Measurements from ENCODE around the gene TTC4. TPM values are rescaled to one million over a fixed set of nuclear protein-coding genes. Genes with fewer than 3 reads are reported as not detected.

The TTC4 gene
- total RNA-seq, 1 experiment from 2014 or later = 30.8 TPM

- no peak overlapping the region for H3K14ac ChIP-seq (ENCODE audit: insufficient read depth, low read length)
- H2BK5ac ChIP-seq (ENCODE audit: insufficient read length, low read length) = no peak overlapping the region
- H3K36me3 Mint-ChIP-seq (ENCODE audit: insufficient read depth in 1 of 3, low read depth in 3 of 3) = peaks cover 24 to 76% (median 70%) of the 10 kb centered on the region in 3 experiments; a peak in 6 of 7 replicates
- H3K23me2 ChIP-seq (ENCODE audit: insufficient read length, low read depth, low read length, poor library complexity, severe bottlenecking) = no peaks in the 10 kb centered on the region
- WGBS (ENCODE audit: extremely low coverage, insufficient read length, low lambda C conversion rate) = no CpG with 5 or more reads among the region's 6 CpGs
- no peak overlapping the region for H3K27ac Mint-ChIP-seq
- H3K27me3 ChIP-seq (ENCODE audit: insufficient read depth, low read length) = no peaks in the 10 kb centered on the region
- H3K79me2 ChIP-seq (ENCODE audit: insufficient read depth, low read length) = no peaks in the 10 kb centered on the region
- no peak overlapping the region for H2AFZ ChIP-seq (ENCODE audit: low read length)
- no peak overlapping the region for H3K4ac ChIP-seq (ENCODE audit: low read depth, low read length)
- no peaks in the 10 kb centered on the region for H3K9me3 ChIP-seq (ENCODE audit: control insufficient read depth, low read depth, low read length)
- no peak overlapping the region for H2BK12ac ChIP-seq (ENCODE audit: insufficient read length, low read depth, low read length)
- H3K27ac ChIP-seq (ENCODE audit: insufficient read length, low read depth, low read length) = no peak overlapping the region
- H3K18ac ChIP-seq (ENCODE audit: insufficient read length, low read depth, low read length) = no peak overlapping the region
- no peak overlapping the region for H4K91ac ChIP-seq (ENCODE audit: insufficient read length, low read depth, low read length)
- H3K79me1 ChIP-seq (ENCODE audit: insufficient read depth, low read depth, low read length, poor library complexity, severe bottlenecking) = no peaks in the 10 kb centered on the region
- H3K27me3 Mint-ChIP-seq (ENCODE audit: low read depth) = no peaks in the 10 kb centered on the region
- H3T11ph ChIP-seq (ENCODE audit: low read length) = no peak overlapping the region
- TF ChIP-seq, protein P1, sequence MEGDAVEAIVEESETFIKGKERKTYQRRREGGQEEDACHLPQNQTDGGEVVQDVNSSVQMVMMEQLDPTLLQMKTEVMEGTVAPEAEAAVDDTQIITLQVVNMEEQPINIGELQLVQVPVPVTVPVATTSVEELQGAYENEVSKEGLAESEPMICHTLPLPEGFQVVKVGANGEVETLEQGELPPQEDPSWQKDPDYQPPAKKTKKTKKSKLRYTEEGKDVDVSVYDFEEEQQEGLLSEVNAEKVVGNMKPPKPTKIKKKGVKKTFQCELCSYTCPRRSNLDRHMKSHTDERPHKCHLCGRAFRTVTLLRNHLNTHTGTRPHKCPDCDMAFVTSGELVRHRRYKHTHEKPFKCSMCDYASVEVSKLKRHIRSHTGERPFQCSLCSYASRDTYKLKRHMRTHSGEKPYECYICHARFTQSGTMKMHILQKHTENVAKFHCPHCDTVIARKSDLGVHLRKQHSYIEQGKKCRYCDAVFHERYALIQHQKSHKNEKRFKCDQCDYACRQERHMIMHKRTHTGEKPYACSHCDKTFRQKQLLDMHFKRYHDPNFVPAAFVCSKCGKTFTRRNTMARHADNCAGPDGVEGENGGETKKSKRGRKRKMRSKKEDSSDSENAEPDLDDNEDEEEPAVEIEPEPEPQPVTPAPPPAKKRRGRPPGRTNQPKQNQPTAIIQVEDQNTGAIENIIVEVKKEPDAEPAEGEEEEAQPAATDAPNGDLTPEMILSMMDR (conservative IDR thresholded peaks at IDR 0.05) = no peak
- no peak overlapping the region for H3K4me2 ChIP-seq (ENCODE audit: insufficient read depth, insufficient read length, low read length)
- H3K4me3 Mint-ChIP-seq = no peak overlapping the region
- H3K4me1 ChIP-seq (ENCODE audit: insufficient read depth, low read length) = no peaks in the 10 kb centered on the region
- H4K8ac ChIP-seq (replicated peaks; ENCODE audit: insufficient read length, low read depth, low read length) = no peak overlapping the region
- no peaks in the 10 kb centered on the region for H3K4me1 Mint-ChIP-seq
- H2BK15ac ChIP-seq (ENCODE audit: low read depth, low read length) = no peak overlapping the region
- no peak overlapping the region for H3K56ac ChIP-seq (ENCODE audit: insufficient read length, low read depth, low read length)
- no peak for DNase-seq
- no peaks in the 10 kb centered on the region for H3K9me3 Mint-ChIP-seq
- H4K5ac ChIP-seq (ENCODE audit: insufficient read length, low read depth, low read length) = no peak overlapping the region
- no peak overlapping the region for H2BK20ac ChIP-seq (ENCODE audit: low read depth, low read length, poor library complexity, severe bottlenecking)
- H3K23ac ChIP-seq (ENCODE audit: insufficient read length, low read depth, low read length) = no peak overlapping the region
- no peaks in the 10 kb centered on the region for H4K20me1 ChIP-seq (ENCODE audit: control insufficient read depth, insufficient read depth, insufficient read length)
- no peak overlapping the region for H3K9ac ChIP-seq (ENCODE audit: extremely low read depth, insufficient read length, low read length)
- no peak overlapping the region for H2BK120ac ChIP-seq (ENCODE audit: low read depth, low read length, poor library complexity, severe bottlenecking)
- no peak overlapping the region for H2AK5ac ChIP-seq (ENCODE audit: insufficient read length, low read length)
Measured at GRCh38 chr1:54738244-54738643, 22.6 kb downstream of the TTC4 start.
